Superior temporal gyrus (tissue), 1 donor: ENCODE results near the gene FAM3A.

Experiments used
- DNase-seq: peaks from one replicate; pipeline ENCODE4 v3.0.0-alpha.2; 2016; ENCODE audit errors: extremely low spot score

Gene FAM3A

GRCh38 chrX:154534526-154535322 is 18.7 kb upstream of the FAM3A start:
- DNase-seq: peak; percentile 81

- DNase-seq: no peak
Measured at GRCh38 chrX:154532690-154533089, 16.7 kb upstream of the FAM3A start.

DNA sequence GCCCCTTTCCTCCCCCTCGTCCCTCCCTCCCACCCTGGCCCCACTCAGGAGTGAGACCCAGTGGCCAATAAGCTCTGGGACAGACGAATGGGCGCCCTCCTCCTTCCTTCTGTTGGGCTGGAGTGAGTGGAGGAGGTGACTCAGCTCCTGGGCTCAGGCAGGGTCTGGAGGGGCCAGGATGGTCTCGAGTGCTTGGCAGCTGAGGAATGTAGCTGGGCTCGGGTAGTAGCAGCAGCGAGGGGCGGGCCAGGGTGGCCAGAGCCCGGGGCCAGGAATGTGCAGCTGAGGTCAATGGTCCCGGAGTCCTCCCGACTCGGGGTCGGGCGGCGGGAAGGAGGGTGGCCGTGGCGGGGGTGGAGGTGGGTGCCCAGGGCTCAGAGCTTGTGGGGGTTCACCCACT is 15.6 kb upstream of the FAM3A start:
- DNase-seq: no peak

DNA sequence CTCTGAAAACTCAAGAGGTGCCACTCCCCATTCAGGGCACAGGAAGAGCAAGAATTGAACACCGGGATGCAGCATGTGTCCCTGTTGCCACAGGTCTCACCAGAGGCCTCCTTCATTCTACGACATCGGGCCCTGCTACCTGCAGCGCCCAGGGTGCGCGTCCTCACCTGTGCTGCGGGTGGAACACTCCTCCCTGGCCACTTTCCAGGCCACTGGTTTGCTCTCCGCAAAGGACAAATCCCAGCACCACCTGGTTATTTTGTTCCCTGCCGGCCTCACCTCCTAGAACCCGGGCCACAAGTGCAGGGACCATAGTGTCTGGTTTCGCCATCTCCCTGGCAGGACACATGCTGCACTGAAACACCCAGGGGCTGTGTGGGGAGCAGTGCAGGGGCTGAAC is 14.3 kb upstream of the FAM3A start:
- no peak for DNase-seq

- no peak for DNase-seq
Measured at GRCh38 chrX:154529206-154529612, 13.2 kb upstream of the FAM3A start.

DNA sequence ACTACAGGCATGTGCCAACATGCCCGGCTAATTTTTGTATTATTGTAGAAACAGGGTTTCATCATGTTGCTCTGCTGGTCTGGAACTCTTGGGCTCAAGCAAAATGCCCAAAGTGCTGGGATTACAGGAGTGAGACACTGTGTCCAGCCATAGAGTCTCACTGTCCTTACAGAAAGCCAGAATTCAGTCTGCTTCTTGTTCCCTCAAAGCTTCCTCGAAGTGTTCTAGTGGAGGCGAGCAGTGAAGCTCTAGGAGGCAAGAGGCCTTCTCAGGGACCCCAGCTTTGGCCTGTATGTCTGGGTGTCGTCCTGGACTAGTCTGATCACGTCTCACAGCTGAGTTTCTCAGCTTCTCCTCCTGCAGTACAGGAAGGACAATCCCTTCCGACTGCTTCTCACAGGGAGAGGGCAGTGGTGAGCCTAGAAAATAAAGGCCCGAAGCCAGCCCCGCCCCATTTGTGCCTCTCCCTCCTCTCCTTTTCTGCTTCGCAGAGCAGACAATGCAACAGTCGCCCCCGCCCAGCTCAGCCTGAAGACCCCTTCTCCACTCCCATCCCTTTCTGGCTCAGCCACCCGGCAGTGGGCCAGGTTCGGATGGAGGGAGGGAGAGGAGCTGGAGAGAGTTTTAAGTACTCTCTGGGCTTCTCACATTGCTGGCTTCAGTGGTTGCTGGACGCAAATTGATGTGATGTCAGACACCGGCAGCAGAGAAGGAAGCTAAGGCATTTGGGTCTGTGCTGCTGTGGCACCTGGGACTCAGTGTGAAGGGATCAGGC is 11.1 kb upstream of the FAM3A start:
- peak; percentile 81 for DNase-seq

- no peak for DNase-seq
Measured at GRCh38 chrX:154525606-154526490, 9.8 kb upstream of the FAM3A start.

DNA sequence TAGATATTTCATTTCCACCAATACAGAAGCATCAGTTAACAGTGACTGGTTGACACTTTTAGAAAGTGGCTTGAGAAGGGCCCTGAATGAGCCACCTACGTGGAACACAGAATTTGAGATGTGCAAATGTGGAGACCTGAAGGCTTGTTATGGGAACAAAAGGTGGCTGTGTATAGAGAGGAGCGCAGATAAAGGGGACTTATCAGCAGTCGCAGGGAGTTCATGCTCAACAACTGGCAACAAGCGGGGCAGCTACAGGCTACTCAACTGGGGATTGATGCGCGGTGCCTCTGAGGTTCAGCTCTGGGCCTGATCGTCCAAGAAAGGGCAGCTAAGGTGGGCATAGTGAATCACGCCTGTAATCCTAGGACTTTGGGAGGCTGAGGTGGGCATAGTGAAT is 3.4 kb upstream of the FAM3A start:
- no peak for DNase-seq

DNA sequence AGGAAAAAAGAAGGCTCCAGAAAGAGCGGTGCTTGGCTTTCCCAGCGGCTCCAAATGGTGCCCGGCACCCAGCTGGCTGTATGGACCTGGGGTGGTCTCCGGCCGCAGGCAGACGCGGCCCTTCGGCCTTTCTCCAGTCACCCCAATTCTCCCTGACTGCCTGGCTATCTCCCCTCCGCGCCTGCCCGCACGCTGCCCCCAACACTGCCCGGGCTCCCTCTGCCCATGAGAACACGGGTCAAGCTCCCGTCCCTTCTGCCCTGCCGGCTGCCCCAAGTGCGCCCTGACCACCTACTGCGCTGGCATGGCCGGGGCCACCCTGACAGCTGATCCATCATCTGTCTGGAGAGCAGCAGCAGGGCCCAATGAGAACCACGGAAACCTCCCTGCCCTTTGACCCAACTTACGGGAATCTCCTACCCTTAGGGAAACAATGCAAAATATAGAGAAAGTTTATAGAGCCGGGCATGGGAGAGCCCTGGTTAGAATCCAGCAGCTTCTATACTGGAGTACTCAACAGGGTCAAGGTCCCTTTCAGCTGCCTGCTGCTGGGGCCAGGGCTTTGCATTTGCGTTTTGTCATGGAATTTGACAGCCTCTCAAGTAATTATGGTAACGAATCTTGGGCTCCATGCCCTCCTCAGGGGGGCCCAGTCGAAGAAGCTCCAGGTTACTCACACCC is 1.2 kb upstream of the FAM3A start:
- peak; percentile 11 for DNase-seq

DNA sequence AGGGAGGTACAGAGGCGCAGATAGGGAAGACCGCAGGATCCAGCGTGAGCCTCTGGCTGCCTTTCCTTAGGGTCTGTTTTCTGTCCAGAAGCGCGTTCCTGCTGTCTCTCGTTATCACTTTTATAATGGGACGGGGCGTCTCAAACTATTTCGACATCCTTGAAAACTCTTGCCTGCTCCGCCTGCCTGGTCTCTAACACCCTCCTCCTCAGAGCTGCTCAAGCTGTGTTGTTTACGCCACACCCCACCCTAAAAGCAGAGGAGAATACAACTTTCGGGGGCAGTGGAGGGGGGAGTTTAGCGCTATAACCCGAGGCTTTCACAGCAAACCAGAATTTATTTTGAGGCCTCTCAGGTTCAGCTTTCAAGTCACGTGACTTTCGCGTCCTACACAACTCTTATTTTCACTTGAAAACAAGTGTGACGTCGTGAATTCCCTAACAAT is 646 bp upstream of the FAM3A start:
- DNase-seq: peak; percentile 64

- DNase-seq: no peak
Measured at GRCh38 chrX:154515090-154515965, 704 bp downstream of the FAM3A start.

GRCh38 chrX:154513716-154514115 is 2.3 kb downstream of the FAM3A start:
- no peak for DNase-seq

- DNase-seq: no peak
Measured at GRCh38 chrX:154512879-154513553, 3.0 kb downstream of the FAM3A start.

GRCh38 chrX:154511761-154512160 is 4.3 kb downstream of the FAM3A start:
- no peak for DNase-seq

GRCh38 chrX:154509455-154509854 is 6.6 kb downstream of the FAM3A start:
- DNase-seq: no peak

DNA sequence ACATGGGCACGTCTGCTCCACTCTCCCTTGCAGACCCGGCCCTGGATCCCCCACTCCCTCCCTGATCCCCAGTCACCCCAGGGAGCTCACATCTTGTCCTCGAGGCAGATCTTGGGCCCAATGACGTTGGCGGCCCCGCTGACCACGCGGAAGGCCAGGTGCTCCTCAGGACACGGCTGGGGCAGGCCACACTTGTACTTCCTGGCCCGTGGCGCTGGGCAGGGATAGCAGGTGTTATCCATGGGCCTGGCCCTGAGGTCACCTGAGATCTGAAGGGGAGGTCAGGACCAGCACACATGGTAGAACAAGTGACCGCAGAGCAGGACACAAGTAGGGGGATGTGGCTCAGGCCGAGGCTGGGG is 7.7 kb downstream of the FAM3A start:
- DNase-seq: no peak

DNA sequence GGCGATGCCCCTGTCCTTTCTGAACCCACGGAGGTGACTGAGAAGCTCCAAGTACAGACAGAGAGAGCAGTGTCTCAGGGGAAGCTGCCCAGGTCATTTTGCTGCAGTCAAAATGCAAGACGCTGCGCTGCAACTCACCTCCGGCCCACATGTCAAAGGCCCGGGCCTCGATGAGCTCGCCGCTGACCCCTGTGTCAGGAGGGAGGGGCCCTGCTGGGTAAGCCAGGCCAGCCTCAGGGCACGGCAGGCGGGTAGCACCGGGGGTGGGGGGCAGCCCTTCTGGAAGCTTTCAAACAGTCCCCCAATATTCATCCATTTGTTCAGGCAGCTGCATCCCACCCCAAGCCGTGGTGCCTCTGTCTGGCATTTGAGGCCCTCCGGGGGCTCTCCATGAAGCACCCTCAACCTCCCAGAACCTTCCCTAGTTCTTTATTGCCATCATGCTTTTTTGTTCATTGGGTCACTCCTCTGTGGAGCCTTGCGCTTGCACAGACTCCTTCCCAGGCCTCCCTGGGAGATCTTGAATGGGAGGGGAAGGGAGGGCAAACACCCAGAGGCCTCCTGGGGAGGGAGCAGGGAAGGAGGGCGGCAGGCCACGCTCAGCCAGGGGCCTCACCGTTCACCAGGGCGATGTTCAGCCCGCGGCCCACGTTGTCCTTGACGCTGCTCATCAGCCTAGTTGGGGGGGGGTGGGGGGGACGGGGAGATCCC is 8.2 kb downstream of the FAM3A start:
- DNase-seq: no peak

DNA sequence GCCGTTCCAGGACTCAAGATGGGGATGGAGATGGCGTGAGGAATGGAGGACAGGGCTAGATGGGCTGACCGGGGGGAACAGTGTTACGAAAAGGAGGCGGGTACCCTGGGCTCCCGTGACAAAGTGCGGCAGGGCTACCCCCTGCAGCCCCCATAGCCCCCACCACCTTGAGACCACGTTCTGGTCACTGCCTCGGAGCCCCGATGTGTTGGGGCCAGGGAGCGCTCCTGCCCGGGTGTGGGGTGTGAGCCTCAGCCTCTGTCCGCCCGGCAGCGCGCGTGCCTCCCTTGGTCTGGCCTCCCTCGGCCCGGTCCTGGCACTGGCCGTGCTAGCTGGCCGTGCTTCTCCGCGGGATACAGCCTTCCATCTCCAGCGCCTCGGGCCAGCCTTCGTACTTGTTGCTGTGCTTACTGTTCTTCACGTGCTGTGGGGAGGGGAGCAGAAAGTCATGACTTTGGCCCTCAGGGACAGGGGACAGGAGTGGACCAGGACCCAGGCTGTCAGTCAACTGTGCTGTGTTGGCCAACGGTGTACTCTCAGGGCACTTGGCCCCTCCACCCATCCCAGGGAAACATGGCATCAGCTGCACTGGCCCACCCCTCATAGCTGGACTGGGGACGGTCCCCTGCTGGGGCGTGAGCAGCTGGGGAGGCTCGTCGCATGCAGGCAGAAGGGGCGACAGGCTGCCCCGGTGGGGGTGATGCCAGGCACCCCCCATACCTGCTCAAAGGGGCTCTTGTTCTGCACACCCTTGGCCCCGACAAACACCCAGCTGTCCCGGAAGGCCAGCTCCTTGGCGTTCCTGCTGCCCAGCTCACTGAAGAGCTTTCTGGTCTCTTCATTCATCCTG is 9.3 kb downstream of the FAM3A start:
- DNase-seq: no peak
